Trophoblast cell (in vitro differentiated cells and primary cell): ENCODE results near the gene SERPINB6.

ENCODE experiments used
- DNase-seq, 2 donors: peaks; one replicate each; pipeline ENCODE4 v3.0.0-alpha.2; 2016
- H2AFZ ChIP-seq: 2 replicates; pipeline ENCODE4 v1.6.1; 2013; ENCODE audit warnings: low read length, moderate library complexity, mild to moderate bottlenecking; ENCODE audit not compliant: insufficient read depth, poor library complexity
- H2AK5ac ChIP-seq: 2 replicates; pipeline ENCODE4 v1.6.1; 2013; ENCODE audit warnings: mild to moderate bottlenecking, low read length
- H2BK120ac ChIP-seq: 2 replicates; pipeline ENCODE4 v1.6.1; 2013; ENCODE audit warnings: low read length, mild to moderate bottlenecking, moderate library complexity; ENCODE audit not compliant: insufficient read depth, poor library complexity
- H2BK12ac ChIP-seq: 2 replicates; pipeline ENCODE4 v1.6.1; 2013; ENCODE audit warnings: mild to moderate bottlenecking, low read length, moderate library complexity
- H2BK5ac ChIP-seq: 2 replicates; pipeline ENCODE4 v1.6.1; 2013; ENCODE audit warnings: low read length, low read depth, moderate library complexity, mild to moderate bottlenecking; ENCODE audit not compliant: poor library complexity
- H3K14ac ChIP-seq: 2 replicates; pipeline ENCODE4 v1.6.1; 2013; ENCODE audit warnings: mild to moderate bottlenecking, low read length
- H3K18ac ChIP-seq: 2 replicates; pipeline ENCODE4 v1.6.1; 2013; ENCODE audit warnings: mild to moderate bottlenecking, low read length
- H3K23ac ChIP-seq: 2 replicates; pipeline ENCODE4 v1.6.1; 2013; ENCODE audit warnings: low read length
- H3K27ac ChIP-seq: 2 replicates; pipeline ENCODE4 v1.5.1; 2013; ENCODE audit warnings: low read depth, mild to moderate bottlenecking, inconsistent platforms, low read length, moderate library complexity
- H3K27me3 ChIP-seq: 2 replicates; pipeline ENCODE4 v1.6.1; 2013; ENCODE audit warnings: inconsistent platforms, mild to moderate bottlenecking, low read length, moderate library complexity; ENCODE audit not compliant: insufficient read depth
- H3K36me3 ChIP-seq, 2 experiments: 1 replicate in 1 of 2; 2 replicates in 1 of 2; pipeline ENCODE4 v1.6.1; 2013; ENCODE audit warnings: low read length in 2 of 2, mild to moderate bottlenecking in 2 of 2, moderate library complexity in 1 of 2; ENCODE audit not compliant: insufficient read depth in 2 of 2, control insufficient read depth in 1 of 2
- H3K4ac ChIP-seq: 2 replicates; pipeline ENCODE4 v1.6.1; 2013; ENCODE audit warnings: low read depth, mild to moderate bottlenecking, low read length, moderate library complexity
- H3K4me1 ChIP-seq, 2 experiments: 1 replicate in 1 of 2; 2 replicates in 1 of 2; pipeline ENCODE4 v1.6.1; 2013; ENCODE audit warnings: low read length in 2 of 2, mild to moderate bottlenecking in 2 of 2, moderate library complexity in 1 of 2; ENCODE audit not compliant: insufficient read depth in 2 of 2, control insufficient read depth in 1 of 2
- H3K4me2 ChIP-seq: 2 replicates; pipeline ENCODE4 v1.6.1; 2013; ENCODE audit warnings: inconsistent platforms, mild to moderate bottlenecking, low read length, moderate library complexity
- H3K4me3 ChIP-seq: 2 replicates; pipeline ENCODE4 v1.5.1; 2013; ENCODE audit warnings: mild to moderate bottlenecking, low read depth, low read length, inconsistent platforms
- H3K79me1 ChIP-seq: one replicate; pipeline ENCODE4 v1.6.1; 2013; ENCODE audit warnings: low read length
- H3K79me2 ChIP-seq: 2 replicates; pipeline ENCODE4 v1.6.1; 2013; ENCODE audit warnings: low read length, mild to moderate bottlenecking; ENCODE audit not compliant: control insufficient read depth, insufficient read depth, poor library complexity
- H3K9ac ChIP-seq: 2 replicates; pipeline ENCODE4 v1.6.1; 2013; ENCODE audit warnings: mild to moderate bottlenecking, low read length
- H3K9me3 ChIP-seq: 2 replicates; pipeline ENCODE4 v1.6.1; 2013; ENCODE audit warnings: low read depth, mild to moderate bottlenecking, control low read depth, inconsistent platforms, low read length; ENCODE audit not compliant: insufficient read depth
- H4K12ac ChIP-seq: 2 replicates; pipeline ENCODE4 v1.6.1; 2013; ENCODE audit warnings: low read depth, mild to moderate bottlenecking, low read length, moderate library complexity
- H4K8ac ChIP-seq: 2 replicates; pipeline ENCODE4 v1.6.1; 2013; ENCODE audit warnings: low read depth, mild to moderate bottlenecking, low read length, moderate library complexity
- H4K91ac ChIP-seq: one replicate; pipeline ENCODE4 v1.6.1; 2013; ENCODE audit warnings: low read depth, mild to moderate bottlenecking, low read length, moderate library complexity
- WGBS: extraction: QIAGEN DNeasy Blood & Tissue Kit; methylation state at CpG from one replicate; pipeline ENCODE4 v1.1.7; 2013; ENCODE audit warnings: missing lambda C conversion rate; ENCODE audit not compliant: insufficient read length, insufficient coverage; ENCODE audit errors: extremely low coverage; 5-methylcytosine and 5-hydroxymethylcytosine counted together

Gene SERPINB6

DNA sequence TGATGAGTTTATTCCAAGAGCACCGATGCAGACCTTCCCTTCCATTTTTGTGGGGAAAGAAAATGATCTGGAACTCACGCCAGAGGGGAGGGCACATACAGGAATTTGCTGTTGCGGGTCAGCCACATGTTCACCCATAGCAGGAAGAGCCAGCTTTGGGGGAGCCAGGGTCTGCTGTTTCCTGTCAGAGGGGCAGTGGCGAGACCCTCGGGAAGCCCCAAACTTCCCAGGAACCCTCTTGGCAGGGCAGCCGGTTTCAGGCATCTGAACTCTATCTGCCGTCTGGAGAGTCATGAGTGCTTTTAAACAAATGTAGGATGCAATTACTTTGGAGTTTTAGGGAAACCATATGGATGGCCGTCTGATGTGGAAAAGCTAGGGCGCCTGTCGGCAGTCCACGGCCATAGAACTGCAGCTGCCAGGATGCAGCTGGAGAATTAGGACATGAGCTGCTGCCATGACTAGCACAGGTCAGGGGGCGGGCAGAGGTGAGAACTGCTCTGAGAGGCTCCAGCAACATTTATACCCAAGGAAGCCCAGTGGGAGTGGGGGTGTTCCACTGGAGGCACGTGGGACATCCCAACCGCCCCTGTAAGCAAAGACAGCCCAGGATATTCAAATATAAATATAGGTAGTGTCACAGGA is 53.4 kb downstream of the SERPINB6 start:
- Histone ChIP-seq H3K79me2 (no peaks in the 10 kb centered on the region), H3K36me3 (no peaks in the 10 kb centered on the region), H3K79me1 (peaks cover 2% of the 10 kb centered on the region), H3K18ac (no peak overlapping the region), H3K4me3 (no peak overlapping the region), H2AFZ (no peak overlapping the region), H4K12ac (no peak overlapping the region), H3K4ac (no peak overlapping the region), H4K8ac (no peak overlapping the region), H3K9ac (no peak overlapping the region), H3K27me3 (no peaks in the 10 kb centered on the region), H3K4me2 (no peak overlapping the region), H2BK12ac (no peak overlapping the region), H2BK5ac (no peak overlapping the region), H3K23ac (no peak overlapping the region), H2AK5ac (no peak overlapping the region), H3K9me3 (peaks cover 3% of the 10 kb centered on the region), H4K91ac (no peak overlapping the region), H3K27ac (no peak overlapping the region), H3K4me1 (peaks cover 3 to 6% of the 10 kb centered on the region in 2 experiments), H3K14ac (no peak overlapping the region), H2BK120ac (no peak overlapping the region)
- no CpG with 5 or more reads among the region's 14 CpGs for WGBS
- no peak for DNase-seq

DNA sequence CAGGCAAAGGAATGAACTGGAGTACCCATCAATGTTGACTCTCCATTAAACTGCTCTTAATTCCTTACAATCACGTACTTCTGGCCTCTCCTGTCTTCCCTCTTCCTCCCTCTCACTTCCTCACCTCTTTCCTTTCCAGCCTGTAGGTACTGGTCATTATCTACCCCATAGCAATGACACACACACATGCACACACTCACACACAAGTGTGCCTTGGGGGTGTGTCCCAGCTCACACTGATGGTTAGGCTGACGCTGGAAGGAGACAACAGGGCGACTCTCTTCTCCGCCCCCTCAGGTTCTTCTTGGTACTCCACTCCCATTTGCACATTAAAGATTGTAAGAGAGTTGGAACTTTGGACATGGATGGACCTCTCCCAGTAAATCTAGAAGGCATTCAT is 54.3 kb downstream of the SERPINB6 start:
- H2AFZ ChIP-seq, result no peak overlapping the region

DNA sequence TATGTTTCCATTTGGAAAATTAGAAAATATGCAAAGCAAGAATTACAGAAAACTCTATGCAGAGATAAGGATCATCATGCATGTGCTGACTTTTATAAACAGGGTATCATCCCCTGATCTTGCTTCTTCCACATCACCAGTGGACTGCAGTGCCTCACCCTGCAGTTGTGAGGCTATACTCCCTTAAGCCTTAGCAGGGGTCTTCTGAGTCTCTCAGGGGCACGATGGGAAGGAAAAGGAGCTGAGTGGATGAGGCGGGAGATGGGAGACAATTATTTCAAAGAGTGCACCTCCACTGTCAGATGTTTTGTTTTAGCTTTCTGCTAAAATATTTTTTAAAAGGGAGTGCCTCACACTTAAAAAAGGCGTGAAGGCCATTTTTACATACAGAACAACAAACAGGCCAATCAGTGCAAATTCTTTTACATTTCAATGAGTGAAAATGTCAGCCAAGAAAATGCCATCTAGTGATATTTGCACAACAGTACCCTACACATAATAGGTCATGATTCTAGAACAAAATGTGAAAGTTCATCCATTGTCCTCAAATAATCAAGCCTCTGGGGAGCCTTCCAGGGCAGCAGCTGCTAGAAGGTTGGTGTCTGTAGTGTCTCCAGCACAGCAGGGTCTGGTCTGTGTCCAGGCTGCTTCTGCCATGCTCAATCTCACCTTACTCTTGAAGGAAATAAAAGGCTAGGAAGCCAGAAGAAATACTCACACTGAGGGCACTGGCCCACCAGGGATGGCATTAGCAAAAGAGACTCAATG is 55.0 kb downstream of the SERPINB6 start:
- H3K23ac ChIP-seq, result no peak overlapping the region
- peaks cover 3 to 6% of the 10 kb centered on the region in 2 experiments for H3K4me1 ChIP-seq
- WGBS, result no CpG with 5 or more reads among the region's 3 CpGs

More for the DNA sequence above, 54.3 kb downstream of the SERPINB6 start:
- Histone ChIP-seq H3K4me2 (no peak overlapping the region), H3K23ac (no peak overlapping the region), H4K8ac (no peak overlapping the region), H3K27ac (no peak overlapping the region), H3K36me3 (no peaks in the 10 kb centered on the region), H3K18ac (no peak overlapping the region), H3K79me1 (peaks cover 2% of the 10 kb centered on the region), H3K27me3 (no peaks in the 10 kb centered on the region), H2BK12ac (no peak overlapping the region), H3K4ac (no peak overlapping the region), H2BK120ac (no peak overlapping the region), H3K79me2 (no peaks in the 10 kb centered on the region), H3K9me3 (peaks cover 3% of the 10 kb centered on the region), H3K4me3 (no peak overlapping the region), H2BK5ac (no peak overlapping the region), H3K14ac (no peak overlapping the region), H2AK5ac (no peak overlapping the region), H4K12ac (no peak overlapping the region), H3K9ac (no peak overlapping the region), H4K91ac (no peak overlapping the region), H3K4me1 (peaks cover 3 to 6% of the 10 kb centered on the region in 2 experiments)
- WGBS, result no CpG with 5 or more reads among the region's 4 CpGs
- DNase-seq, result no peak

DNA sequence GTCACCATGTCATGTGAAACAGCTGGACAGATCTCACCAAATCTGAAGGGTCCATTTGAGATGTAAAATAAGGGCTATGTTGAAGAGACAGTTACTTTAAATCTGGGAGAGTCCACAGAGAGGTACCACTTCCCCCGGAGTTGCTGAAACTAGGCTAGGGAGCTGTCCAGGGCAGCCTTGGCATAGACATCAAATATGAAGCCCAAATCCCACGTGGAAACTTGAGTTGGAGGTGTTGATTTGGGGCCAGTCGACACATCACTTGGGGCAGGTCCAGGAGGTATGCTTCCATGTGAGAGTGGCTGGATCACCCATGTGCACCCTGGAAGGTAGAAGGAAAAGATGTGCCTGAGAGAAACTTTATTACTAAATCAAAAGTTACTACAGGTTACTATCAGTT is 56.2 kb downstream of the SERPINB6 start:
- H2BK5ac ChIP-seq, result no peak overlapping the region
- no peak overlapping the region for H4K12ac ChIP-seq
- H2AFZ ChIP-seq, result no peak overlapping the region
- no peak overlapping the region for H3K4me2 ChIP-seq
- no peak for DNase-seq
- no peaks in the 10 kb centered on the region for H3K36me3 ChIP-seq
- no peaks in the 10 kb centered on the region for H3K27me3 ChIP-seq
- H2AK5ac ChIP-seq, result no peak overlapping the region
- no peak overlapping the region for H3K4ac ChIP-seq
- no peak overlapping the region for H4K91ac ChIP-seq
- H3K14ac ChIP-seq, result no peak overlapping the region
- no CpG with 5 or more reads among the region's 3 CpGs for WGBS
- H3K9ac ChIP-seq, result no peak overlapping the region
- H3K79me1 ChIP-seq, result peaks cover 5% of the 10 kb centered on the region
- peaks cover 3 to 8% of the 10 kb centered on the region in 2 experiments for H3K4me1 ChIP-seq
- no peak overlapping the region for H3K27ac ChIP-seq
- no peaks in the 10 kb centered on the region for H3K9me3 ChIP-seq
- H4K8ac ChIP-seq, result no peak overlapping the region
- H3K18ac ChIP-seq, result no peak overlapping the region
- no peak overlapping the region for H3K4me3 ChIP-seq
- no peak overlapping the region for H3K23ac ChIP-seq
- H2BK120ac ChIP-seq, result no peak overlapping the region
- H3K79me2 ChIP-seq, result no peaks in the 10 kb centered on the region
- no peak overlapping the region for H2BK12ac ChIP-seq

More for the DNA sequence above, 55.0 kb downstream of the SERPINB6 start:
- Histone ChIP-seq H2BK12ac (no peak overlapping the region), H2BK120ac (no peak overlapping the region), H3K4ac (no peak overlapping the region), H4K12ac (no peak overlapping the region), H3K79me2 (no peaks in the 10 kb centered on the region), H3K79me1 (peaks cover 2% of the 10 kb centered on the region), H3K27ac (no peak overlapping the region), H4K91ac (no peak overlapping the region), H2BK5ac (no peak overlapping the region), H3K14ac (no peak overlapping the region), H3K9me3 (peaks cover 3% of the 10 kb centered on the region), H3K36me3 (no peaks in the 10 kb centered on the region), H3K27me3 (no peaks in the 10 kb centered on the region), H3K4me3 (no peak overlapping the region), H2AFZ (no peak overlapping the region), H4K8ac (no peak overlapping the region), H3K4me2 (no peak overlapping the region), H3K9ac (no peak overlapping the region), H3K18ac (no peak overlapping the region), H2AK5ac (no peak overlapping the region)
- no peak for DNase-seq
